Endothelial cell of hepatic sinusoid (primary cell): ENCODE results near the gene MRPL30.
"Not testable (repeated sequence)": the region's sequence is repeated elsewhere in the genome, so short reads cannot be mapped to it uniquely, and the experiment has no call there.

ENCODE experiments used
- in situ Hi-C: cut with HindIII; loops from 2 replicates; pipeline ENCODE4 v1.10.0; 2017; ENCODE audit warnings: low sequenced_read_pairs

MRPL30 gene

GRCh38 chr2:99180755-99181623 lies at the start of gene MRPL30, which contains the start of gene MITD1:
MRPL30 (plus strand) TSS chr2:99181184; CDS start chr2:99186204, 5,020 bp downstream.
MITD1 (minus strand) TSS chr2:99181058; CDS start chr2:99180981, 77 bp downstream.
- in situ Hi-C loops: no loop called here

- in situ Hi-C loops: not testable (repeated sequence)
Measured at GRCh38 chr2:99135044-99135556, 45.9 kb upstream of the MRPL30 start.

GRCh38 chr2:99139003-99139402 lies 42.0 kb upstream of the MRPL30 start:
- in situ Hi-C loops: no loop called here

- in situ Hi-C loops: no loop called here
Measured at GRCh38 chr2:99140056-99140859, 40.7 kb upstream of the MRPL30 start.

GRCh38 chr2:99140860-99141109 lies 40.2 kb upstream of the MRPL30 start:
- in situ Hi-C loops: no loop called here

GRCh38 chr2:99141110-99142108 lies 39.6 kb upstream of the MRPL30 start, which contains the start of gene C2orf15:
C2orf15 (plus strand) TSS chr2:99141707; CDS start chr2:99150559, 8,852 bp downstream.
- in situ Hi-C loops: no loop called here

GRCh38 chr2:99150706-99151105 lies 30.3 kb upstream of the MRPL30 start:
- in situ Hi-C loops: no loop called here

- in situ Hi-C loops: no loop called here
Measured at GRCh38 chr2:99152199-99152895, 28.6 kb upstream of the MRPL30 start.

- in situ Hi-C loops: no loop called here
Measured at GRCh38 chr2:99153921-99154604, 26.9 kb upstream of the MRPL30 start.

GRCh38 chr2:99154643-99155536 lies 26.1 kb upstream of the MRPL30 start, which contains the start of the genes LIPT1 and TSGA10:
LIPT1 (plus strand) TSS chr2:99154967; CDS start chr2:99161958, 6,991 bp downstream.
TSGA10 (minus strand) TSS chr2:99154942; CDS start chr2:99109439, 45,503 bp downstream.
- in situ Hi-C loops: no loop called here

GRCh38 chr2:99156891-99157290 lies 24.1 kb upstream of the MRPL30 start:
- in situ Hi-C loops: no loop called here

- in situ Hi-C loops: no loop called here
Measured at GRCh38 chr2:99158599-99158998, 22.4 kb upstream of the MRPL30 start.

- in situ Hi-C loops: no loop called here
Measured at GRCh38 chr2:99159594-99159993, 21.4 kb upstream of the MRPL30 start.

GRCh38 chr2:99166218-99166617 lies 14.8 kb upstream of the MRPL30 start:
- in situ Hi-C loops: no loop called here

GRCh38 chr2:99169534-99169933 lies 11.4 kb upstream of the MRPL30 start:
- in situ Hi-C loops: no loop called here

GRCh38 chr2:99171377-99172140 lies 9.4 kb upstream of the MRPL30 start:
- in situ Hi-C loops: no loop called here

- in situ Hi-C loops: no loop called here
Measured at GRCh38 chr2:99181624-99182000, 628 bp downstream of the MRPL30 start.
